BJ (cell line): ENCODE data around the gene PAX3. TPM values are rescaled to one million over a fixed set of nuclear protein-coding genes. Genes with fewer than 3 reads are reported as not detected.

Experiments used
- CTCF ChIA-PET: fragments of 350-600 bp; formaldehyde crosslinking; extraction: SDS; loops from one replicate; lab custom pipeline; 2021; ENCODE audit warnings: antibody characterized with exemption, inconsistent platforms; lab: Yijun Ruan, JAX
- POLR2A ChIA-PET: fragments of 300-600 bp; sonication (Branson Sonifier 250); formaldehyde crosslinking; extraction: SDS; loops from one replicate; lab custom pipeline; 2021; ENCODE audit warnings: antibody characterized with exemption; lab: Charles Lee
- DNase-seq: peaks from one replicate; pipeline ENCODE4 v3.0.0-alpha.2; 2011; ENCODE audit warnings: low read depth
- H3K27me3 ChIP-seq: 2 replicates; pipeline ENCODE4 v1.6.0; 2011; ENCODE audit warnings: low read length; ENCODE audit not compliant: control insufficient read depth, insufficient read depth
- H3K36me3 ChIP-seq: 2 replicates; pipeline ENCODE4 v1.5.1; 2011; ENCODE audit warnings: low read length; ENCODE audit not compliant: control insufficient read depth, insufficient read depth
- H3K4me3 ChIP-seq: 2 replicates; pipeline ENCODE4 v1.5.1; 2011; ENCODE audit warnings: low read depth, mild to moderate bottlenecking, control low read depth, low read length
- polyA plus RNA-seq: library from polyadenylated mRNA; depleted of rRNA; stranded (reverse); fragments of >200 nt; gene quantifications from 2 replicates; pipeline ENCODE4 v1.2.3, GENCODE V29; 2011
- TF ChIP-seq, protein P1 (sequence below): IDR thresholded peaks from 2 replicates; pipeline ENCODE4 v1.5.1; 2011; ENCODE audit warnings: low read depth, mild to moderate bottlenecking, control low read depth, inconsistent platforms, low read length, moderate library complexity; ENCODE audit not compliant: insufficient read depth

Gene PAX3
- polyA plus RNA-seq, 1 experiment: 11.1 TPM

DNA sequence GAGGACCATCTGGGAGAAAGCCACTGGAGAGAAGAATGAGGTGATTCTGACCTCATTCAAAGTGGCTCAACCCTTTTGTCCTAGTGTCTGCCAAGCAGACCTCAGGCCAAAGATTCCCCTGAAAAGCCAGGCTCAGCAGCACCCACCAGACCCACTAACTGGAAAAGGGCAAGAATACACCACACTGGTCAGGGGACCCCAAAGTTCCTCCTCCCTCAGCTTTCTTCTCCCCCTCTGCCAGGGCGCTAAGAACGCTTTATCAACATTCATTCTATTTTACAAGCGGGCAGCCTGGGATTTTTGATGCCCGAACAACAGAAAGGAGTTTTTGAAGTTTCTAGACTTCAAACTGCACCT, 7.3 kb downstream of the PAX3 start:
- TF ChIP-seq, protein P1, sequence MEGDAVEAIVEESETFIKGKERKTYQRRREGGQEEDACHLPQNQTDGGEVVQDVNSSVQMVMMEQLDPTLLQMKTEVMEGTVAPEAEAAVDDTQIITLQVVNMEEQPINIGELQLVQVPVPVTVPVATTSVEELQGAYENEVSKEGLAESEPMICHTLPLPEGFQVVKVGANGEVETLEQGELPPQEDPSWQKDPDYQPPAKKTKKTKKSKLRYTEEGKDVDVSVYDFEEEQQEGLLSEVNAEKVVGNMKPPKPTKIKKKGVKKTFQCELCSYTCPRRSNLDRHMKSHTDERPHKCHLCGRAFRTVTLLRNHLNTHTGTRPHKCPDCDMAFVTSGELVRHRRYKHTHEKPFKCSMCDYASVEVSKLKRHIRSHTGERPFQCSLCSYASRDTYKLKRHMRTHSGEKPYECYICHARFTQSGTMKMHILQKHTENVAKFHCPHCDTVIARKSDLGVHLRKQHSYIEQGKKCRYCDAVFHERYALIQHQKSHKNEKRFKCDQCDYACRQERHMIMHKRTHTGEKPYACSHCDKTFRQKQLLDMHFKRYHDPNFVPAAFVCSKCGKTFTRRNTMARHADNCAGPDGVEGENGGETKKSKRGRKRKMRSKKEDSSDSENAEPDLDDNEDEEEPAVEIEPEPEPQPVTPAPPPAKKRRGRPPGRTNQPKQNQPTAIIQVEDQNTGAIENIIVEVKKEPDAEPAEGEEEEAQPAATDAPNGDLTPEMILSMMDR: no peak
- H3K4me3 ChIP-seq: peak overlapping the region; percentile 38; the same call in 1 of the 2 replicates
- H3K36me3 ChIP-seq: peaks cover 5% of the 10 kb centered on the region
- ChIA-PET CTCF (interaction anchor here (1.0 to 2.4 kb wide), 3 partner anchors 11 to 271 kb away, joined by 3 to 10 read pairs (median 5); no protein-coding TSS in a partner anchor), POLR2A (no interaction called here)
- no peaks in the 10 kb centered on the region for H3K27me3 ChIP-seq
- DNase-seq: no peak

DNA sequence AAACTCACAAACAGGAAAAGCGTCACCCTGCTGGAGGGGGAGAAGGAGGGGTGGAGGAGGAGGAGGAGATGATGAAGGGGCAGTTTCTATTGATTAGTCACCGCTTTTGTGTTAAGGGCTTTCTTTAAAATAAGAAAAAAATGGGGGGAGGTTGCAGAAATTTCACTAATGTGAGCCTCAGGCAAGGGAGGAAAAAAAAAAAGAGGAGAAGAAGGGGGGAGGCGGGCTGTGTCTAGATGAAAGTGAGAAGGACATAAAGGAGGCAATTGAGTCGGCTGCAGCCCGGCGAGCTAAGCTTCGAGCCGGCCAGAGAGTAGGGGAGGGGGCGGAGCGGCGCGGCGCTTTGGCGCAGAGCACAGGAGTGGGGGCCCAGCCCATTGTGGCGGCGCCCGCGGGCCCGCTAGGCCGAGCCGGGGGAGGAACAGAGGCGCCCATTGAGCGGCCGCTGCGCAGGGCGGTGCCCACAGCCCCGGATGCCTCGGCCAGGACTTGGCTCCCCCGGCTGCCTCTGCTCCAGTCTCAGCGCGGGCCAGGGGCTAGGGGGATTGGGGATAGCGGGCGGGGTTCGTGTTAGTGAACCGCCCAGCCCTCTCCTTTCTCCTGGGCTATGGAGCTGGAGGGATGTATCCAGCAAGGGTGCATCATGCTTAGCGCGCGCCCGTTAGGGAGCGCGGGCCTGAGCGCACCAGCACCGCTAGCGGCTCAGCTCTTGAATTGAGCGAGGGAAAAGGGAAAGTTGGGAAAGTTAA, 7.9 kb downstream of the PAX3 start:
- CTCF ChIA-PET: interaction anchor here (1.0 to 2.4 kb wide), 2 partner anchors 10 to 28 kb away, joined by 3 to 10 read pairs; no protein-coding TSS in a partner anchor

DNA sequence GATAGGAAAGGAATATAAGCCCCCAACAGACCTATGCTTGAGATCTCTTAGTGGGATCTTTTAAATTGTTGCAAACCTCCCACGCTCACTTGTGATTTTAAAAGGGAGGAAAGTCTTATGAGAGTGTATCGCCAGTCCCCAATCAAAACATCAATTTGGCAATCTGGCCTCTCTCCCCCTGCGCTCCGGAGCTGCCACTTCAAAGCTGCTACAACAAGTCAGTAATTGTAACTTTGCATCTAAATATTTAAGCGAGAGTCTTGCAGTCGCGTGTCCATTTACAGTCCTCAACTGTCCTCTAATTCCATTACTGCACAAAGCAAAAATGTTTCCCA, 8.4 kb downstream of the PAX3 start:
- no peak for DNase-seq
- ChIA-PET POLR2A (no interaction called here), CTCF (interaction anchor here (2.4 kb wide), 1 partner anchor 9 kb away, joined by 10 read pairs; no protein-coding TSS in a partner anchor)
- H3K36me3 ChIP-seq: peaks cover 5% of the 10 kb centered on the region
- no peaks in the 10 kb centered on the region for H3K27me3 ChIP-seq
- H3K4me3 ChIP-seq: peak overlapping the region; percentile 12; the same call in 1 of the 2 replicates
- TF ChIP-seq, protein P1: no peak

More for the DNA sequence above, 7.9 kb downstream of the PAX3 start:
- POLR2A ChIA-PET: no interaction called here
- Histone ChIP-seq H3K27me3 (no peaks in the 10 kb centered on the region), H3K36me3 (peaks cover 5% of the 10 kb centered on the region), H3K4me3 (peak overlapping the region; percentile 38)
- TF ChIP-seq, protein P1: peak; percentile 25; the same call in 1 of the 2 replicates
- no peak for DNase-seq

GRCh38 chr2:222289278-222290160, 9.3 kb downstream of the PAX3 start:
- TF ChIP-seq, protein P1: no peak
- CTCF ChIA-PET: no interaction called here
- H3K27me3 ChIP-seq: no peaks in the 10 kb centered on the region
- POLR2A ChIA-PET: no interaction called here
- H3K36me3 ChIP-seq: peaks cover 5% of the 10 kb centered on the region
- no peak overlapping the region for H3K4me3 ChIP-seq
- no peak for DNase-seq
